ENCODE measurements around the gene MINK1.
"Not testable (repeated sequence)": the region's sequence is repeated elsewhere in the genome, so short reads cannot be mapped to it uniquely, and the experiment has no call there.

The MINK1 gene

GRCh38 chr17:4926577-4927335, 93.6 kb downstream of the MINK1 start:
- in situ Hi-C loops (cut with MboI; ENCODE audit: low sequenced_read_pairs) = not testable (repeated sequence)

GRCh38 chr17:4928881-4929280, 95.7 kb downstream of the MINK1 start:
- in situ Hi-C loops (cut with MboI; ENCODE audit: low sequenced_read_pairs) = no loop called here

- in situ Hi-C loops (cut with MboI; ENCODE audit: low sequenced_read_pairs) = no loop called here
These were observed 98.8 kb downstream of the MINK1 start, which contains the start of gene GP1BA for GRCh38 chr17:4931963-4932362. GP1BA (plus strand) TSS chr17:4932277; CDS start chr17:4932605, 328 bp downstream.

- in situ Hi-C loops (cut with MboI; ENCODE audit: low sequenced_read_pairs) = no loop called here
These were observed 99.6 kb downstream of the MINK1 start for GRCh38 chr17:4932756-4933155.

GRCh38 chr17:4933646-4934045, 100.5 kb downstream of the MINK1 start:
- in situ Hi-C loops (cut with MboI; ENCODE audit: low sequenced_read_pairs) = no loop called here

GRCh38 chr17:4934173-4934979, 101.2 kb downstream of the MINK1 start:
- in situ Hi-C loops (cut with MboI; ENCODE audit: low sequenced_read_pairs) = no loop called here

- in situ Hi-C loops (cut with MboI; ENCODE audit: low sequenced_read_pairs) = no loop called here
These were observed 102.5 kb downstream of the MINK1 start for GRCh38 chr17:4935650-4936049.

- in situ Hi-C loops (cut with MboI; ENCODE audit: low sequenced_read_pairs) = no loop called here
These were observed 103.3 kb downstream of the MINK1 start for GRCh38 chr17:4936436-4936835.

GRCh38 chr17:4937553-4937952, 104.4 kb downstream of the MINK1 start:
- in situ Hi-C loops (cut with MboI; ENCODE audit: low sequenced_read_pairs) = no loop called here

GRCh38 chr17:4938069-4938491, 104.9 kb downstream of the MINK1 start:
- in situ Hi-C loops (cut with MboI; ENCODE audit: low sequenced_read_pairs) = no loop called here

- in situ Hi-C loops (cut with MboI; ENCODE audit: low sequenced_read_pairs) = no loop called here
These were observed 105.8 kb downstream of the MINK1 start for GRCh38 chr17:4938688-4939545.

GRCh38 chr17:4939546-4939795, 106.3 kb downstream of the MINK1 start:
- in situ Hi-C loops (cut with MboI; ENCODE audit: low sequenced_read_pairs) = no loop called here

- in situ Hi-C loops (cut with MboI; ENCODE audit: low sequenced_read_pairs) = no loop called here
These were observed 106.8 kb downstream of the MINK1 start, which contains the start of the genes RNF167 and SLC25A11 for GRCh38 chr17:4939796-4940554. RNF167 (plus strand) TSS chr17:4940268; CDS start chr17:4940910, 642 bp downstream. SLC25A11 (minus strand) TSS chr17:4940046; CDS start chr17:4939910, 136 bp downstream.

- in situ Hi-C loops (cut with MboI; ENCODE audit: low sequenced_read_pairs) = no loop called here
These were observed 107.6 kb downstream of the MINK1 start for GRCh38 chr17:4940555-4941318.

GRCh38 chr17:4941319-4941610, 108.1 kb downstream of the MINK1 start:
- in situ Hi-C loops (cut with MboI; ENCODE audit: low sequenced_read_pairs) = no loop called here

- in situ Hi-C loops (cut with MboI; ENCODE audit: low sequenced_read_pairs) = no loop called here
These were observed 109.8 kb downstream of the MINK1 start for GRCh38 chr17:4942760-4943508.

GRCh38 chr17:4944163-4944553, 111.0 kb downstream of the MINK1 start:
- in situ Hi-C loops (cut with MboI; ENCODE audit: low sequenced_read_pairs) = no loop called here

GRCh38 chr17:4944554-4945175, 111.5 kb downstream of the MINK1 start:
- in situ Hi-C loops (cut with MboI; ENCODE audit: low sequenced_read_pairs) = no loop called here

Data from hTERT RPE-1 (cell line).